ENCODE data around the gene WDTC1. TPM values are rescaled to one million over a fixed set of nuclear protein-coding genes. Genes with fewer than 3 reads are reported as not detected.

Gene WDTC1
- total and polyA plus RNA-seq, 7 donors: 10.8 to 66.1 (median 55.6) TPM

DNA sequence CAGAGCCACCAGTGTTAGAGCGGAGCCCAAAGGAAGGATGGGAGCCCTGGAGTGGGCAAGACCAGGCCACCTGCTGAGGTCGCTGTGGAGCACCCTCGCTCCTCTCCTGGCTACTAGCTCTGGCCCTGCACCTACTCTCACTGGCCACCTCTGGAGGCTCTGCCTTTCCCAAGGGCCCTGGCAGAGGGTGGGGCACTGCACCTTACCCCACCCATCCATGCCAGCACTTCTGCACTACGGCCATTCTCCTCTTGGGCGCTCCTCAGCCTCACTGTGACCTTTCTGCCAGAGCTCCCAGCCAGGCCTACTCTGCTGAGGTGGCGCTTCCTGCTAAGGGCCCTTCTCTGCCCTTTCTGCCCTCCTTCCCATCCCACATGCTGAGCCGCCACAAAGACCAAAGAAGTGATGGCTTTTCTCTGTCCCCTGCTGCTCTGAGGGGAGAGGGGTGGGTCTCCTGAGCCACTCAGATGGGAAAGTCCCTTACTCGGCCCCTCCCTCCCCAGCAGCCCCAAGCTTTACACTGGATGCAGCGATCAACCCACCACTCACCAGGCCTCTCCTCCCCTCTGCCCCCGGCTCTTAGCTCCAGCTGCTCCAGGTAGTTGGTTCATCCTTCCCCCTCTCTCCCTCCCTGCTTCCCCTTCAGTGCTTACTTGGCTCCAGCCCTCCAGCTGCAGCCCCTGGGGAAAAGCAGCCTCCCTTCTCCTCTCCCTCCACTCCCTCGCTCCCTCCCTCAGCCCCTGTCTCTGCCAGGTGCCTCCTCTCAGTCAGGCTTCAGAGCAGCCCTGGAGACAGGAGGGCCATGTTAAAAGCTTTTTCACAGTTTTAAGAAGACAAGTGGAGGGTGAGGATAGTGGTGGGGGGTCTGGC is 72.7 kb downstream of the WDTC1 start:
- Histone ChIP-seq H3K9me3 (no peaks in the 10 kb centered on the region), H3K27ac (no peak overlapping the region), H3K4me1 (no peaks in the 10 kb centered on the region), H3K36me3 (ENCODE audit: insufficient read depth in 1 of 2, low read depth in 1 of 2) (peaks cover 0 to 56% of the 10 kb centered on the region in 2 donors), H3K4me3 (no peak overlapping the region), H3K27me3 (ENCODE audit: insufficient read depth in 3 of 3, low read length in 2 of 3) (no peaks in the 10 kb centered on the region)
- no peak for DNase-seq
- TF ChIP-seq CTCF (IDR thresholded peaks at IDR 0.05): no peak
- intact Hi-C loops (cut with DNase I): no loop called here
- WGBS, 3 donors: 78 to 85% (median 79%) methylated on average over 10 to 11 of the region's 11 CpGs
- no peak for ATAC-seq

- TF ChIP-seq CTCF (IDR thresholded peaks at IDR 0.05): no peak
- H3K4me3 ChIP-seq: no peak overlapping the region
- H3K36me3 ChIP-seq (ENCODE audit: insufficient read depth in 1 of 2, low read depth in 1 of 2): peaks cover 0 to 47% of the 10 kb centered on the region in 2 donors
- intact Hi-C loops (cut with DNase I): no loop called here
- DNase-seq: no peak
- no peak overlapping the region for H3K27ac ChIP-seq
- 72 to 84% (median 74%) methylated on average over 5 to 6 of the region's 6 CpGs for WGBS, 3 donors
- no peaks in the 10 kb centered on the region for H3K4me1 ChIP-seq
- H3K9me3 ChIP-seq: no peaks in the 10 kb centered on the region
- no peak for ATAC-seq
- no peaks in the 10 kb centered on the region for H3K27me3 ChIP-seq (ENCODE audit: insufficient read depth in 3 of 3, low read length in 2 of 3)
Measured at GRCh38 chr1:27307874-27308598, 73.6 kb downstream of the WDTC1 start.

GRCh38 chr1:27314169-27314568 is 79.7 kb downstream of the WDTC1 start:
- TF ChIP-seq CTCF (IDR thresholded peaks at IDR 0.05): no peak
- Histone ChIP-seq H3K9me3 (no peaks in the 10 kb centered on the region), H3K36me3 (ENCODE audit: insufficient read depth in 1 of 2, low read depth in 1 of 2) (peaks cover 0 to 10% of the 10 kb centered on the region in 2 donors), H3K4me1 (no peaks in the 10 kb centered on the region), H3K27ac (no peak overlapping the region), H3K4me3 (no peak overlapping the region), H3K27me3 (ENCODE audit: insufficient read depth in 3 of 3, low read length in 2 of 3) (peaks cover 0 to 15% (median 0%) of the 10 kb centered on the region in 3 donors)
- intact Hi-C loops (cut with DNase I): no loop called here
- DNase-seq (no peak), ATAC-seq (no peak)
- WGBS, 3 donors: 74 to 78% (median 77%) methylated on average over 3 of the region's 3 CpGs

DNA sequence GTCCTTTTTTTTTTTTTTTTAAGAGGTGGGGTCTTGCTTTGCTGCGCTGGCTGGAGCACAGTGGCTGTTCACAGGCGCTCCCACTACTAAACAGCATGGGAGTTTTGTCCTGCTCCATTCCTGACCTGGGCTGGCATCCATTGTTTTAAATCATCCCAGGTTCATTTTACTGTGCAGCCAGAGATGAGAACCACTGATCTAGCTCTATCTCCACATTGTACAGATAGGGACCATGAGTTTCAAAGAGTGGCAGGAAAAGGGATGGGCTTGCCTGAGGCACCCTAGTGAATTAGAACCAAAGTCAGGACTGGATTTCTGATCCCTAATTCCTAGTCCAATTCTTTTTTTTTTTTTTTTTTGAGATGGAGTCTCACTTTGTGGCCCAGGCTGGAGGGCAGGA is 80.3 kb downstream of the WDTC1 start:
- intact Hi-C loops (cut with DNase I): no loop called here
- Histone ChIP-seq H3K27me3 (ENCODE audit: insufficient read depth in 3 of 3, low read length in 2 of 3) (peaks cover 0 to 19% (median 0%) of the 10 kb centered on the region in 3 donors), H3K36me3 (ENCODE audit: insufficient read depth in 1 of 2, low read depth in 1 of 2) (peaks cover 0 to 10% of the 10 kb centered on the region in 2 donors), H3K4me3 (no peak overlapping the region), H3K27ac (no peak overlapping the region), H3K4me1 (no peaks in the 10 kb centered on the region), H3K9me3 (no peaks in the 10 kb centered on the region)
- 58 to 65% (median 59%) methylated on average over 2 of the region's 2 CpGs for WGBS, 3 donors
- DNase-seq (no peak), ATAC-seq (no peak)
- no peak for TF ChIP-seq CTCF (IDR thresholded peaks at IDR 0.05)

All from psoas muscle (tissue), 8 donors.